Ectodermal cell (in vitro differentiated cells): ENCODE data around the gene ABTB2.
"Not testable (repeated sequence)": the region's sequence is repeated elsewhere in the genome, so short reads cannot be mapped to it uniquely, and the experiment has no call there.

Experiments used
- H3K27ac ChIP-seq: 2 replicates; pipeline ENCODE4 v1.7.0; 2013; ENCODE audit warnings: mild to moderate bottlenecking, low read depth, low read length; ENCODE audit not compliant: insufficient read depth, poor library complexity, severe bottlenecking
- H3K27me3 ChIP-seq: 2 replicates; pipeline ENCODE4 v1.7.0; 2013; ENCODE audit warnings: mild to moderate bottlenecking, low read length; ENCODE audit not compliant: insufficient read depth, control insufficient read depth, poor library complexity, severe bottlenecking
- H3K36me3 ChIP-seq: one replicate; pipeline ENCODE4 v1.7.0; 2013; ENCODE audit warnings: low read length; ENCODE audit not compliant: control insufficient read depth, insufficient read depth
- H3K4me1 ChIP-seq: one replicate; pipeline ENCODE4 v1.7.0; 2013; ENCODE audit warnings: low read length; ENCODE audit not compliant: control insufficient read depth, insufficient read depth
- H3K4me3 ChIP-seq: 2 replicates; pipeline ENCODE4 v1.7.0; 2013; ENCODE audit warnings: low read depth, low read length, control low read depth; ENCODE audit not compliant: insufficient read depth
- H3K9me3 ChIP-seq: 2 replicates; pipeline ENCODE4 v1.7.0; 2013; ENCODE audit warnings: mild to moderate bottlenecking, low read length, moderate library complexity; ENCODE audit not compliant: control insufficient read depth
- WGBS, 2 experiments: methylation state at CpG; one replicate each; pipeline ENCODE4 v1.1.7; 2013; ENCODE audit warnings: missing lambda C conversion rate in 2 of 2; 5-methylcytosine and 5-hydroxymethylcytosine counted together

Gene ABTB2

GRCh38 chr11:34249439-34249838 is 108.4 kb downstream of the ABTB2 start:
- Histone ChIP-seq H3K27ac (no peak overlapping the region), H3K4me3 (no peak overlapping the region), H3K9me3 (no peaks in the 10 kb centered on the region), H3K27me3 (no peaks in the 10 kb centered on the region), H3K36me3 (no peaks in the 10 kb centered on the region), H3K4me1 (peaks cover 7% of the 10 kb centered on the region)
- WGBS, 2 experiments, result 88 to 90% methylated on average over 3 of the region's 3 CpGs

GRCh38 chr11:34246511-34246910 is 111.3 kb downstream of the ABTB2 start:
- not testable (repeated sequence) for H3K27ac ChIP-seq, H3K4me3 ChIP-seq, H3K4me1 ChIP-seq, H3K27me3 ChIP-seq, H3K36me3 ChIP-seq, H3K9me3 ChIP-seq
- WGBS, 2 experiments, result 90 to 91% methylated on average over 4 of the region's 4 CpGs

GRCh38 chr11:34245041-34245440 is 112.8 kb downstream of the ABTB2 start:
- WGBS, 2 experiments, result 95 to 96% methylated on average over 4 of the region's 4 CpGs
- Histone ChIP-seq H3K27me3 (no peaks in the 10 kb centered on the region), H3K9me3 (no peaks in the 10 kb centered on the region), H3K36me3 (no peaks in the 10 kb centered on the region), H3K27ac (no peak overlapping the region), H3K4me1 (no peaks in the 10 kb centered on the region), H3K4me3 (no peak overlapping the region)

GRCh38 chr11:34243600-34244464 is 114.0 kb downstream of the ABTB2 start:
- no peak overlapping the region for H3K4me3 ChIP-seq
- H3K27ac ChIP-seq, result no peak overlapping the region
- H3K27me3 ChIP-seq, result no peaks in the 10 kb centered on the region
- no peaks in the 10 kb centered on the region for H3K4me1 ChIP-seq
- WGBS, 2 experiments, result 89 to 94% methylated on average over 8 of the region's 8 CpGs
- H3K9me3 ChIP-seq, result no peaks in the 10 kb centered on the region
- H3K36me3 ChIP-seq, result no peaks in the 10 kb centered on the region

- 93 to 97% methylated on average over 11 of the region's 11 CpGs for WGBS, 2 experiments
- Histone ChIP-seq H3K4me3 (no peak overlapping the region), H3K36me3 (no peaks in the 10 kb centered on the region), H3K27ac (no peak overlapping the region), H3K9me3 (no peaks in the 10 kb centered on the region), H3K27me3 (no peaks in the 10 kb centered on the region), H3K4me1 (no peaks in the 10 kb centered on the region)
Observed at GRCh38 chr11:34242037-34242625, 115.7 kb downstream of the ABTB2 start.

- Histone ChIP-seq H3K27me3 (no peaks in the 10 kb centered on the region), H3K9me3 (no peaks in the 10 kb centered on the region), H3K36me3 (no peaks in the 10 kb centered on the region), H3K4me3 (no peak overlapping the region), H3K27ac (no peak overlapping the region), H3K4me1 (peaks cover 8% of the 10 kb centered on the region)
- WGBS, 2 experiments, result 75 to 79% methylated on average over 8 of the region's 8 CpGs
Observed at GRCh38 chr11:34240150-34240494, 117.7 kb downstream of the ABTB2 start.

- Histone ChIP-seq H3K4me1 (peaks cover 10% of the 10 kb centered on the region), H3K4me3 (no peak overlapping the region), H3K27ac (no peak overlapping the region), H3K27me3 (no peaks in the 10 kb centered on the region), H3K36me3 (no peaks in the 10 kb centered on the region), H3K9me3 (no peaks in the 10 kb centered on the region)
- WGBS, 2 experiments, result 72 to 80% methylated on average over 5 of the region's 5 CpGs
Observed at GRCh38 chr11:34239465-34240149, 118.2 kb downstream of the ABTB2 start.

- no peaks in the 10 kb centered on the region for H3K9me3 ChIP-seq
- H3K36me3 ChIP-seq, result no peaks in the 10 kb centered on the region
- no peak overlapping the region for H3K27ac ChIP-seq
- no peak overlapping the region for H3K4me3 ChIP-seq
- peaks cover 16% of the 10 kb centered on the region for H3K4me1 ChIP-seq
- WGBS, 2 experiments, result 84 to 88% methylated on average over 6 of the region's 6 CpGs
- H3K27me3 ChIP-seq, result no peaks in the 10 kb centered on the region
Observed at GRCh38 chr11:34238966-34239365, 118.8 kb downstream of the ABTB2 start.

GRCh38 chr11:34238533-34238932 is 119.3 kb downstream of the ABTB2 start:
- WGBS, 2 experiments, result 91 to 93% methylated on average over 11 of the region's 11 CpGs
- Histone ChIP-seq H3K36me3 (no peaks in the 10 kb centered on the region), H3K9me3 (no peaks in the 10 kb centered on the region), H3K4me1 (peaks cover 19% of the 10 kb centered on the region), H3K27ac (no peak overlapping the region), H3K4me3 (no peak overlapping the region), H3K27me3 (no peaks in the 10 kb centered on the region)

GRCh38 chr11:34236572-34236971 is 121.2 kb downstream of the ABTB2 start:
- WGBS, 2 experiments, result 46 to 47% methylated on average over 9 of the region's 9 CpGs
- Histone ChIP-seq H3K4me3 (no peak overlapping the region), H3K9me3 (no peaks in the 10 kb centered on the region), H3K36me3 (no peaks in the 10 kb centered on the region), H3K27ac (peak overlapping the region; percentile 39), H3K4me1 (peaks cover 19% of the 10 kb centered on the region), H3K27me3 (no peaks in the 10 kb centered on the region)
